SH-SY5Y (cell line): ENCODE results near the gene ODF2L.

Experiments
- GATA2 ChIP-seq: IDR thresholded peaks from 2 replicates; pipeline ENCODE4 v1.6.1; 2011; ENCODE audit warnings: mild to moderate bottlenecking, low read depth, low read length
- GATA3 ChIP-seq: IDR thresholded peaks from 2 replicates; pipeline ENCODE4 v1.6.1; 2011; ENCODE audit warnings: low read depth, mild to moderate bottlenecking, low read length, moderate library complexity

Gene ODF2L

GRCh38 chr1:86395751-86396497, at the start of gene ODF2L:
ODF2L (minus strand) TSS chr1:86396323; CDS start chr1:86387027, 9,296 bp downstream.
- TF ChIP-seq GATA3 (no peak), GATA2 (no peak)

GRCh38 chr1:86445919-86446318, 49.8 kb upstream of the ODF2L start:
- no peak for TF ChIP-seq GATA2
- TF ChIP-seq GATA3: no peak

- TF ChIP-seq GATA3: no peak
- TF ChIP-seq GATA2: no peak
Measured at GRCh38 chr1:86441997-86442396, 45.9 kb upstream of the ODF2L start.

GRCh38 chr1:86441581-86441980, 45.5 kb upstream of the ODF2L start:
- TF ChIP-seq GATA2 (no peak), GATA3 (no peak)

GRCh38 chr1:86436041-86436440, 39.9 kb upstream of the ODF2L start:
- no peak for TF ChIP-seq GATA3
- no peak for TF ChIP-seq GATA2

GRCh38 chr1:86435327-86435726, 39.2 kb upstream of the ODF2L start:
- TF ChIP-seq GATA2 (no peak), GATA3 (no peak)

- no peak for TF ChIP-seq GATA3
- no peak for TF ChIP-seq GATA2
Measured at GRCh38 chr1:86434059-86434458, 37.9 kb upstream of the ODF2L start.

GRCh38 chr1:86430376-86430775, 34.3 kb upstream of the ODF2L start:
- TF ChIP-seq GATA3 (no peak), GATA2 (no peak)

GRCh38 chr1:86429835-86430234, 33.7 kb upstream of the ODF2L start:
- TF ChIP-seq GATA3: no peak
- TF ChIP-seq GATA2: no peak

- TF ChIP-seq GATA3 (no peak), GATA2 (no peak)
Measured at GRCh38 chr1:86429122-86429725, 33.1 kb upstream of the ODF2L start.

GRCh38 chr1:86423873-86424272, 27.8 kb upstream of the ODF2L start, which contains the start of gene CLCA2:
CLCA2 (plus strand) TSS chr1:86424171; CDS start chr1:86424248, 77 bp downstream.
- no peak for TF ChIP-seq GATA2
- TF ChIP-seq GATA3: no peak

- TF ChIP-seq GATA3 (no peak), GATA2 (no peak)
Measured at GRCh38 chr1:86423473-86423872, 27.4 kb upstream of the ODF2L start.

- TF ChIP-seq GATA2 (no peak), GATA3 (no peak)
Measured at GRCh38 chr1:86421601-86422280, 25.6 kb upstream of the ODF2L start.

- TF ChIP-seq GATA2 (no peak), GATA3 (no peak)
Measured at GRCh38 chr1:86419277-86419903, 23.3 kb upstream of the ODF2L start.

- TF ChIP-seq GATA2: no peak
Measured at GRCh38 chr1:86416343-86416742, 20.2 kb upstream of the ODF2L start.
